ENCODE measurements around the gene FHAD1. TPM values are rescaled to one million over a fixed set of nuclear protein-coding genes. Genes with fewer than 3 reads are reported as not detected.

Gene FHAD1
- total RNA-seq, 2 donors from 2014 or later: 0.27 to 6.5 TPM

GRCh38 chr1:15283526-15283925, 36.5 kb downstream of the FHAD1 start:
- WGBS: 46% methylated on average over 2 of the region's 2 CpGs
- no peaks in the 10 kb centered on the region for H3K36me3 ChIP-seq
- no peaks in the 10 kb centered on the region for H3K9me3 ChIP-seq
- DNase-seq (ENCODE audit: low spot score): peak; percentile 66
- no peaks in the 10 kb centered on the region for H3K27me3 ChIP-seq (replicated peaks; ENCODE audit: insufficient read depth)
- peaks cover 4% of the 10 kb centered on the region for H3K4me1 ChIP-seq (replicated peaks)
- TF ChIP-seq POLR2A (IDR thresholded peaks at IDR 0.05) (no peak), CTCF (IDR thresholded peaks at IDR 0.05) (peak in 2 of 4 experiments; percentile 29 to 61), POLR2AphosphoS5 (IDR thresholded peaks at IDR 0.05) (peak; percentile 18)
- H3K4me3 ChIP-seq: no peak overlapping the region
- intact Hi-C loops (cut with DNase I): no loop called here
- H3K27ac ChIP-seq: peak overlapping the region in 1 of 2 donors; percentile 74

- Histone ChIP-seq H3K4me1 (replicated peaks) (peaks cover 4% of the 10 kb centered on the region), H3K9me3 (no peaks in the 10 kb centered on the region), H3K36me3 (no peaks in the 10 kb centered on the region), H3K4me3 (no peak overlapping the region), H3K27me3 (replicated peaks; ENCODE audit: insufficient read depth) (no peaks in the 10 kb centered on the region), H3K27ac (no peak overlapping the region)
- no peak for TF ChIP-seq POLR2A (IDR thresholded peaks at IDR 0.05)
- TF ChIP-seq POLR2AphosphoS5 (IDR thresholded peaks at IDR 0.05): no peak
- DNase-seq (ENCODE audit: low spot score): no peak
- WGBS: 96% methylated on average over 4 of the region's 4 CpGs
- intact Hi-C loops (cut with DNase I): no loop called here
These were observed 39.4 kb downstream of the FHAD1 start for GRCh38 chr1:15286452-15286851.

- TF ChIP-seq POLR2AphosphoS5 (IDR thresholded peaks at IDR 0.05) (no peak), CTCF (IDR thresholded peaks at IDR 0.05) (no peak), POLR2A (IDR thresholded peaks at IDR 0.05) (no peak)
- Histone ChIP-seq H3K9me3 (no peaks in the 10 kb centered on the region), H3K4me1 (replicated peaks) (peaks cover 4% of the 10 kb centered on the region), H3K36me3 (no peaks in the 10 kb centered on the region), H3K4me3 (no peak overlapping the region), H3K27ac (no peak overlapping the region), H3K27me3 (replicated peaks; ENCODE audit: insufficient read depth) (no peaks in the 10 kb centered on the region)
- no peak for DNase-seq (ENCODE audit: low spot score)
- WGBS: 80% methylated on average over 9 of the region's 9 CpGs
- intact Hi-C loops (cut with DNase I): no loop called here
These were observed 40.3 kb downstream of the FHAD1 start for GRCh38 chr1:15287035-15287979.

GRCh38 chr1:15288173-15288926, 41.3 kb downstream of the FHAD1 start:
- H3K4me3 ChIP-seq: no peak overlapping the region
- 84% methylated on average over 10 of the region's 10 CpGs for WGBS
- no peak for DNase-seq (ENCODE audit: low spot score)
- no peaks in the 10 kb centered on the region for H3K9me3 ChIP-seq
- no peaks in the 10 kb centered on the region for H3K27me3 ChIP-seq (replicated peaks; ENCODE audit: insufficient read depth)
- no peaks in the 10 kb centered on the region for H3K36me3 ChIP-seq
- intact Hi-C loops (cut with DNase I): no loop called here
- peaks cover 4% of the 10 kb centered on the region for H3K4me1 ChIP-seq (replicated peaks)
- TF ChIP-seq POLR2A (IDR thresholded peaks at IDR 0.05): no peak
- TF ChIP-seq POLR2AphosphoS5 (IDR thresholded peaks at IDR 0.05): no peak
- TF ChIP-seq CTCF (IDR thresholded peaks at IDR 0.05): peak in 1 of 4 experiments; percentile 19
- H3K27ac ChIP-seq: no peak overlapping the region

- Histone ChIP-seq H3K4me1 (replicated peaks) (no peaks in the 10 kb centered on the region), H3K27me3 (replicated peaks; ENCODE audit: insufficient read depth) (no peaks in the 10 kb centered on the region), H3K27ac (no peak overlapping the region), H3K36me3 (no peaks in the 10 kb centered on the region), H3K4me3 (no peak overlapping the region), H3K9me3 (no peaks in the 10 kb centered on the region)
- TF ChIP-seq CTCF (IDR thresholded peaks at IDR 0.05) (no peak), POLR2AphosphoS5 (IDR thresholded peaks at IDR 0.05) (no peak)
- 85% methylated on average over 14 of the region's 14 CpGs for WGBS
- no peak for DNase-seq (ENCODE audit: low spot score)
- intact Hi-C loops (cut with DNase I): no loop called here
These were observed 42.2 kb downstream of the FHAD1 start for GRCh38 chr1:15289251-15289651.

Data from prostate gland (tissue), 2 donors.